RWPE2 (cell line): Measurements from ENCODE around the gene ACTA1.
A peak's percentile ranks its signal among the peaks of the same experiment; 100 is the strongest.

Experiments
- ATAC-seq: fragments of 200-7000 bp; cut with Tn5 transposase; 3 replicates; pipeline ENCODE4 v1.9.1; 2021; ENCODE audit warnings: low read depth
- DNase-seq: peaks from one replicate; pipeline ENCODE4 v3.0.0-alpha.2; 2020; ENCODE audit warnings: low spot score
- H3K27ac ChIP-seq: fragments of 450-650 bp; 2 replicates; pipeline ENCODE4 v1.5.1; 2017; ENCODE audit warnings: mild to moderate bottlenecking; ENCODE audit not compliant: poor library complexity, severe bottlenecking
- H3K27me3 ChIP-seq: fragments of 250-450 bp; sonication (Bioruptor Pico); 2 replicates; pipeline ENCODE4 v1.5.1; 2021; ENCODE audit warnings: mild to moderate bottlenecking, moderate library complexity; ENCODE audit not compliant: insufficient read depth, poor library complexity, severe bottlenecking
- H3K36me3 ChIP-seq: fragments of 250-450 bp; sonication (Bioruptor Pico); 2 replicates; pipeline ENCODE4 v1.5.1; 2020; ENCODE audit warnings: low read depth, mild to moderate bottlenecking, moderate library complexity
- H3K4me1 ChIP-seq: fragments of 250-450 bp; sonication (Bioruptor Pico); 2 replicates; pipeline ENCODE4 v1.5.1; 2021; ENCODE audit warnings: mild to moderate bottlenecking, moderate library complexity; ENCODE audit not compliant: insufficient read depth, poor library complexity, severe bottlenecking
- H3K4me3 ChIP-seq: fragments of 250-450 bp; sonication (Bioruptor Pico); 2 replicates; pipeline ENCODE4 v1.5.1; 2021; ENCODE audit warnings: mild to moderate bottlenecking, moderate library complexity; ENCODE audit not compliant: severe bottlenecking
- H3K9me3 ChIP-seq: fragments of 250-450 bp; sonication (Bioruptor Pico); 2 replicates; pipeline ENCODE4 v1.5.1; 2021; ENCODE audit warnings: mild to moderate bottlenecking, moderate library complexity; ENCODE audit not compliant: severe bottlenecking
- TF ChIP-seq, protein P1 (sequence below): fragments of 450-650 bp; IDR thresholded peaks from one replicate; pipeline ENCODE4 v1.5.1; 2017; ENCODE audit warnings: mild to moderate bottlenecking, moderate library complexity; ENCODE audit not compliant: poor library complexity, severe bottlenecking

The ACTA1 gene

DNA sequence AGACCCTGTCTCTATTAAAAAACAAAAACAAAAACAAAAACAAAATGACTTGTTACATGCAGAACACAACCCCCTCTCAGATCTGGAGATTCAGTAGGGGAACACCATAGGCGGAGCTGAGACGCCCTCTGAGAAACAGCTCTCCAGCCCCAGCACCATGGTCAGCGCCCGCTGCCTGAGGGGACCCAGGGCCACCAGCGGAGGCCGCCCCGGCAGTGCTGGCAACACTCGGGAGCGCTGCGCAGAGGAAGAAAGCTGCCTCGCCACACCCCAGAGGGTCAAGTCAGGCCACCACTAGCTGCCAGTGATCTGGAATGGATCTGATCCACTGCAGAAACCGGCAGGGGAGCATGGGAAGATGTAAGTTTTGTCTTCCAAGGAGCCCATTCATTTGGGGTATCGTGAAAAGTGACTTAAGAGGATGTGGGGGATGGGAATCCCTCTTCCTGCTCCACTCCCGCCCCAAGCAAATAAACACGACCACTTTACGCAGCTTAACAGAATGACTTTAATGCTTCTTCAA is 3.1 kb downstream of the ACTA1 start:
- TF ChIP-seq, protein P1, sequence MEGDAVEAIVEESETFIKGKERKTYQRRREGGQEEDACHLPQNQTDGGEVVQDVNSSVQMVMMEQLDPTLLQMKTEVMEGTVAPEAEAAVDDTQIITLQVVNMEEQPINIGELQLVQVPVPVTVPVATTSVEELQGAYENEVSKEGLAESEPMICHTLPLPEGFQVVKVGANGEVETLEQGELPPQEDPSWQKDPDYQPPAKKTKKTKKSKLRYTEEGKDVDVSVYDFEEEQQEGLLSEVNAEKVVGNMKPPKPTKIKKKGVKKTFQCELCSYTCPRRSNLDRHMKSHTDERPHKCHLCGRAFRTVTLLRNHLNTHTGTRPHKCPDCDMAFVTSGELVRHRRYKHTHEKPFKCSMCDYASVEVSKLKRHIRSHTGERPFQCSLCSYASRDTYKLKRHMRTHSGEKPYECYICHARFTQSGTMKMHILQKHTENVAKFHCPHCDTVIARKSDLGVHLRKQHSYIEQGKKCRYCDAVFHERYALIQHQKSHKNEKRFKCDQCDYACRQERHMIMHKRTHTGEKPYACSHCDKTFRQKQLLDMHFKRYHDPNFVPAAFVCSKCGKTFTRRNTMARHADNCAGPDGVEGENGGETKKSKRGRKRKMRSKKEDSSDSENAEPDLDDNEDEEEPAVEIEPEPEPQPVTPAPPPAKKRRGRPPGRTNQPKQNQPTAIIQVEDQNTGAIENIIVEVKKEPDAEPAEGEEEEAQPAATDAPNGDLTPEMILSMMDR: no peak
- ATAC-seq: 0 out of 3 replicates have a peak, but pooled peaks have one; percentile 36
- H3K9me3 ChIP-seq: no peaks in the 10 kb centered on the region

DNA sequence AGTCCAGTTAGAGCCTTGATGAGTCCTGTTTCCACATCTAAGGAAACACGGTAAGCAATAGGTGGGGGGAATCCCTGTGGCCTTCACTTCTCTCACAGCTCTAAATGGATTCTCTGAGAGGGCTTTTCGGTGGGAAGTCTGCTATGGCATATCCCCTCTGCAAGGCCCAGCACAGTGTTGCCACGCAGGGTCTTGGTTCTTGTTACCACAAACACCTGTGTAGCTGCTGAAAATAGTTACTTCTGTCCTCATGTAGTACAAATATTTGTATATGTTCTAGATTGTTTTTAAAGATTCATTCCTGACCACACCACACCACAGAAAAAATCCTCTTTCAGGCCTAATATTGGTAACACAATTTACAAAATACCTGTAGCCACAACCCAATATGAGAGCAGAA is 5.6 kb downstream of the ACTA1 start:
- ATAC-seq (no peak), DNase-seq (no peak)
- no peak overlapping the region for H3K4me3 ChIP-seq

More for the DNA sequence above, 3.1 kb downstream of the ACTA1 start:
- H3K4me3 ChIP-seq: no peak overlapping the region
- no peaks in the 10 kb centered on the region for H3K36me3 ChIP-seq
- H3K27ac ChIP-seq: no peak overlapping the region
- DNase-seq: no peak
- H3K4me1 ChIP-seq: no peaks in the 10 kb centered on the region
- H3K27me3 ChIP-seq: peaks cover 53% of the 10 kb centered on the region

DNA sequence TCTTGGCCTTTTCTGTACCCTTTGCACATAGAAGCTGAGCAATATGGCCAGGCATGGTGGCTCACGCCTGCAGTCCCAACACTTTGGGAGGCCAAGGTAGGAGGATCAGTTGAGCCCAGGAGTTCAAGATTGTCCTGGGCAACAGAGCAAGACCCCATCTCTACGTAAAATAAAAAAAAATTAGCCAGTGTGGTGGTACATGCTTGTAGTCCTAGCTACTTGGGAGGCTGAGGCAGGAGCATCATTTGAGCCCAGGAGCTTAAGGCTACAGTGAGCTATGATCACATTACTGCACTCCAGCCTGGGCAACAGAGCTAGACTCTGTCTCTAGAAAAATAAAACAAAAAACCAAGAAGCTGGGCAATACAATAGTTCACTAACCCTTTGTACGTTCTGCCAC is 6.3 kb downstream of the ACTA1 start:
- Histone ChIP-seq H3K4me3 (no peak overlapping the region), H3K36me3 (no peaks in the 10 kb centered on the region), H3K4me1 (no peaks in the 10 kb centered on the region), H3K27ac (no peak overlapping the region), H3K9me3 (no peaks in the 10 kb centered on the region), H3K27me3 (peaks cover 23% of the 10 kb centered on the region)
- ATAC-seq (no peak), DNase-seq (no peak)
- TF ChIP-seq, protein P1: no peak

More for the DNA sequence above, 5.6 kb downstream of the ACTA1 start:
- Histone ChIP-seq H3K9me3 (no peaks in the 10 kb centered on the region), H3K36me3 (no peaks in the 10 kb centered on the region), H3K27me3 (peaks cover 30% of the 10 kb centered on the region), H3K27ac (no peak overlapping the region), H3K4me1 (no peaks in the 10 kb centered on the region)
- TF ChIP-seq, protein P1: no peak

DNA sequence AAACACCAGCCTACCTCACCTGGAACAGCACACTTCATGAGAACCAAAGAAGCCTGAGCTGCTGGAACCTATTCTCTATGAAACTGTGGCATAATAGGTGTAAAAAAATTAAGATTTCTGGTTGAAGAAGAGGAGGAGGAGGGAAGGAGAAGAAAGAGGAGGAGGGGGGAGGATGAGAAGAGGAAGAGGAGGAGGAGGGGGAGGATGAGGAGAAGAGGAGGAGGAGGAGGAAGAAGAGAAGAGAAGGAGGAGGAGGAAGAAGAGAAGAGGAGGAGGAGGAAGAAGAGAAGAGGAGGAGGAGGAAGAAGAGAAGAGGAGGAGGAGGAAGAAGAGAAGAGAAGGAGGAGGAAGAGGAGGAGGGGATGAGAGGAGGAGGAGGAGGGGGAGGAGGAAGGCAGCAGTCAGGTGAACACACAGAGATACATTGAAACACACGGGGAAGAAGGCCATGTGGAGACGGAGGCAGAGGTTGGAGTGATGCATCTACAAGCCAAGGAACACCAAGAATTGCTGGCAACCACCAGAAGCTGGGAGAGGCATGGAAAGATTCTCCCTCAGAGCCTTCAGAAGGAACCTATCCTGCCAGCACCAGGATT is 8.2 kb downstream of the ACTA1 start:
- TF ChIP-seq, protein P1: no peak
- Histone ChIP-seq H3K9me3 (no peaks in the 10 kb centered on the region), H3K27me3 (peaks cover 6% of the 10 kb centered on the region), H3K4me3 (no peak overlapping the region), H3K4me1 (no peaks in the 10 kb centered on the region), H3K36me3 (no peaks in the 10 kb centered on the region), H3K27ac (no peak overlapping the region)
- DNase-seq (no peak), ATAC-seq (no peak)

DNA sequence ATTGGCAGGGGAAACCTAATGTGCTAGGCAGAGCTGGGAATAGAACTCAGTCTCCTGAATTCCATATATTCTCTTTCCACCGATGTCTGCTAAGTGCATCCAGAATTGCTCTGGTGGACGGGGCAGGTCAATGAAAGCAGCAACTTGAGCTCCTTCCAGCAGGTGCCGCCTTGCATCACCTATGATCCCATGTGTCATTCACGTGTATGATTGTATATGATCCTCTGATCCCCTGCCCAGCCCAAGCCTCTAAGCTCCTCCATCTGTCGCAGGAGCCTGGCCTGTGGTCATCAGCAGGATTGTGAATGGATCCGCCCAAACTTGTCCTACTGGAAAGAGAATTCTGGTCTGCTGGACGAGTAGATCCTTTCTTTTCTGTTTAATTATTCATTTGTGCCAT is 13.1 kb downstream of the ACTA1 start:
- no peak for ATAC-seq
- H3K27me3 ChIP-seq: no peaks in the 10 kb centered on the region

More for the DNA sequence above, 13.1 kb downstream of the ACTA1 start:
- TF ChIP-seq, protein P1: no peak
- Histone ChIP-seq H3K9me3 (no peaks in the 10 kb centered on the region), H3K4me1 (no peaks in the 10 kb centered on the region), H3K36me3 (no peaks in the 10 kb centered on the region), H3K4me3 (no peak overlapping the region), H3K27ac (no peak overlapping the region)
- DNase-seq: no peak
